ENCODE measurements around the gene ERV3-1.
"Not testable (repeated sequence)": the region's sequence is repeated elsewhere in the genome, so short reads cannot be mapped to it uniquely, and the experiment has no call there.

DNA sequence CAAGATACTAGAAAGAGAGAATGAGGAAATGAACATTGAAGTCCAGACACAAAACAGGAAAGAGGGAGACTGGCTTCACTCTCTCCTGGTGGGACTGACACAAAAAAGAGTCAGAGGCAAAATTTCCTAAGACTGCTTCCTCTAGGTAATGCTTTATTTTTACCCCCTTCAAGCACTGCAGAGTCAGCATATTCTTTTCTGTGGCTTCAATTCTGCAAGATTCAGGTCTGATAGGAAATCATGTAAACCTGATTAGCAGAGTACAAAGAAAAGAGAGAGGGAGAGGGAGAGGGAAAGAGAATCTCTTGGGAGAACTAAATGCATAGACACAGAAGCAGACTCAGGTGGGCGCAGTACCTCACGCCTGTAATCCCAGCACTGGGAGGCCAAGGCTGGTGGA lies 2.9 kb upstream of the ERV3-1 start:
- TF ChIP-seq, protein P1, sequence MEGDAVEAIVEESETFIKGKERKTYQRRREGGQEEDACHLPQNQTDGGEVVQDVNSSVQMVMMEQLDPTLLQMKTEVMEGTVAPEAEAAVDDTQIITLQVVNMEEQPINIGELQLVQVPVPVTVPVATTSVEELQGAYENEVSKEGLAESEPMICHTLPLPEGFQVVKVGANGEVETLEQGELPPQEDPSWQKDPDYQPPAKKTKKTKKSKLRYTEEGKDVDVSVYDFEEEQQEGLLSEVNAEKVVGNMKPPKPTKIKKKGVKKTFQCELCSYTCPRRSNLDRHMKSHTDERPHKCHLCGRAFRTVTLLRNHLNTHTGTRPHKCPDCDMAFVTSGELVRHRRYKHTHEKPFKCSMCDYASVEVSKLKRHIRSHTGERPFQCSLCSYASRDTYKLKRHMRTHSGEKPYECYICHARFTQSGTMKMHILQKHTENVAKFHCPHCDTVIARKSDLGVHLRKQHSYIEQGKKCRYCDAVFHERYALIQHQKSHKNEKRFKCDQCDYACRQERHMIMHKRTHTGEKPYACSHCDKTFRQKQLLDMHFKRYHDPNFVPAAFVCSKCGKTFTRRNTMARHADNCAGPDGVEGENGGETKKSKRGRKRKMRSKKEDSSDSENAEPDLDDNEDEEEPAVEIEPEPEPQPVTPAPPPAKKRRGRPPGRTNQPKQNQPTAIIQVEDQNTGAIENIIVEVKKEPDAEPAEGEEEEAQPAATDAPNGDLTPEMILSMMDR (conservative IDR thresholded peaks at IDR 0.05; ENCODE audit: low read length), result not testable (repeated sequence)
- not testable (repeated sequence) for TF ChIP-seq EZH2phosphoT487 (IDR thresholded peaks at IDR 0.05; ENCODE audit: borderline replicate concordance)
